GM13976 (cell line): ENCODE results near the gene FLOT2.

ENCODE experiments used
- DNase-seq: peaks from one replicate; pipeline ENCODE4 v3.0.0; 2012; ENCODE audit warnings: low spot score
- in situ Hi-C: fragments of 300-500 bp; cut with MboI; formaldehyde crosslinking; loops from one replicate; pipeline ENCODE4 v1.12.0; 2022; ENCODE audit warnings: low sequenced_read_pairs, mixed read lengths, inconsistent platforms; ENCODE audit not compliant: unreplicated experiment
- TF ChIP-seq, protein P1 (sequence below): IDR thresholded peaks from 2 replicates; pipeline ENCODE4 v1.5.1; 2012; ENCODE audit warnings: borderline replicate concordance, mild to moderate bottlenecking; ENCODE audit not compliant: insufficient read depth; ENCODE audit errors: extremely low read depth, missing control alignments, control extremely low read depth

The FLOT2 gene

GRCh38 chr17:28857905-28858800 lies 39.4 kb downstream of the FLOT2 start:
- in situ Hi-C loops = no loop called here
- no peak for DNase-seq

GRCh38 chr17:28856028-28856574 lies 41.4 kb downstream of the FLOT2 start:
- in situ Hi-C loops = no loop called here
- DNase-seq = no peak
- TF ChIP-seq, protein P1, sequence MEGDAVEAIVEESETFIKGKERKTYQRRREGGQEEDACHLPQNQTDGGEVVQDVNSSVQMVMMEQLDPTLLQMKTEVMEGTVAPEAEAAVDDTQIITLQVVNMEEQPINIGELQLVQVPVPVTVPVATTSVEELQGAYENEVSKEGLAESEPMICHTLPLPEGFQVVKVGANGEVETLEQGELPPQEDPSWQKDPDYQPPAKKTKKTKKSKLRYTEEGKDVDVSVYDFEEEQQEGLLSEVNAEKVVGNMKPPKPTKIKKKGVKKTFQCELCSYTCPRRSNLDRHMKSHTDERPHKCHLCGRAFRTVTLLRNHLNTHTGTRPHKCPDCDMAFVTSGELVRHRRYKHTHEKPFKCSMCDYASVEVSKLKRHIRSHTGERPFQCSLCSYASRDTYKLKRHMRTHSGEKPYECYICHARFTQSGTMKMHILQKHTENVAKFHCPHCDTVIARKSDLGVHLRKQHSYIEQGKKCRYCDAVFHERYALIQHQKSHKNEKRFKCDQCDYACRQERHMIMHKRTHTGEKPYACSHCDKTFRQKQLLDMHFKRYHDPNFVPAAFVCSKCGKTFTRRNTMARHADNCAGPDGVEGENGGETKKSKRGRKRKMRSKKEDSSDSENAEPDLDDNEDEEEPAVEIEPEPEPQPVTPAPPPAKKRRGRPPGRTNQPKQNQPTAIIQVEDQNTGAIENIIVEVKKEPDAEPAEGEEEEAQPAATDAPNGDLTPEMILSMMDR = no peak

More at GRCh38 chr17:28857905-28858800, 39.4 kb downstream of the FLOT2 start:
- TF ChIP-seq, protein P1 = no peak

DNA sequence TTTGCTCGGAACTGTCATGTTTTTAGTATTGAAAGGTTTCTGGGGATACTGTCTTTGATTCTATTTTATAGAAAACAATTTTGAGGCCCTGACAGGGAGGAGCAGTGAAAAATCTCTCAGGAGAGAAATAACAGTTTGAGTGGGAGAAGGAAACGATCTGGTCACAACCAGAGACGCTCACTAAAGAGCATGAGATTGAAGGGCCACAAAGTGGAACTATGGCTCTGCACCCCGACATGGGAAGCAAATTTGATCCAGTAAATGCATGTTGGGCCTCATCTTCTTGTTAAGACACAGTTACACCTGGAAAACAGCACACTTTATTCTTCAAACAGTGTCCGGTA lies 42.2 kb downstream of the FLOT2 start:
- TF ChIP-seq, protein P1 = no peak
- in situ Hi-C loops = no loop called here

GRCh38 chr17:28854457-28855335 lies 42.8 kb downstream of the FLOT2 start, which contains the start of gene ERAL1:
Gene ERAL1, plus strand, starts transcription at chr17:28855016. Its CDS starts 19 bp downstream, at chr17:28855035.
- TF ChIP-seq, protein P1 = no peak
- DNase-seq = peak; percentile 91
- in situ Hi-C loops = no loop called here

More for the DNA sequence above, 42.2 kb downstream of the FLOT2 start:
- DNase-seq = no peak

DNA sequence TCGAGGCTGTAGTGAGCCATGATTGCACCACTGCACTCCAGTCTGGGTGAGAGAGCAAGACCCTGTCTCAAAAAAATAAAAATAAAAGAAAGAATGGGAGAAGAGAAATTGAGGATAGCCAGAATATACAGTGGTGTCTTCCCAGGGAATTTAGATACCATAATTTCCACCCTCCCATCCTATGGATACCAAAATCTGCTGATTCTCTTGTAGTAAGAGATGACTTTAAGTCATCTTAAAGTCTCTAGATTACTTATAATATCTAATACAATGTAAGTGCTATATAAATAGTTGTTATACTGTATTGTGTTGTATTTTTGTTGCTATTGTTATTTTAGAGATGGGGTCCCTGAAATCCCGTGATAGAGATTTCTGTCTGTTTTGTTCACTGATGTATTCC lies 44.2 kb downstream of the FLOT2 start:
- TF ChIP-seq, protein P1 = no peak
- in situ Hi-C loops = no loop called here

DNA sequence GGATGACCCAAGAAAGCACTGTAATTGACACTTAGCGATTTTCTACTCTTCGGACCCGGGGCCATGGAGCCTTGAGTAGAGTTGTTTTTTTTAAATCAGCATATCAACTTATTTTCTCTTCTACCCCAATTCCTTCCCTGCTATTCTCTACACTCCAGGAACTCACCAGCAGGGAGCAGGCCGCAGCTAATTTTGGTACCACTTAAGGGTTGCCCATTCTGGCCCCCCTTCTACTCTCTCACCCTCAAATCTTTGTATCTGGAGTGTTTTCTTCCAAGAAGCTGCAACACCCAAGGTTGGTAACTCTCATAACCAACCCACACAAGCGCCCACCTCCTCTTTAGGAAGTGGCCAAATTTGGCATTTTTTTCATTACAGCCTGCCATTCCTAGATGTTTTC lies 48.3 kb downstream of the FLOT2 start:
- DNase-seq = no peak
- in situ Hi-C loops = no loop called here
- TF ChIP-seq, protein P1 = no peak

More for the DNA sequence above, 44.2 kb downstream of the FLOT2 start:
- DNase-seq = no peak
